ENCODE data around the gene CLN6. TPM values are rescaled to one million over a fixed set of nuclear protein-coding genes. Genes with fewer than 3 reads are reported as not detected.

Gene CLN6
- total RNA-seq, 1 experiment from 2014 or later = 68.7 TPM

GRCh38 chr15:68205558-68205944 lies 24.0 kb downstream of the CLN6 start:
- DNase-seq (ENCODE audit: low read depth, low spot score) (no peak), ATAC-seq (no peak)
- H3K9me3 ChIP-seq (ENCODE audit: control insufficient read depth, insufficient read depth, low read depth, low read length) = no peaks in the 10 kb centered on the region
- POLR2A ChIA-PET = no interaction called here
- no peak overlapping the region for H3K4me3 ChIP-seq (ENCODE audit: low read depth in 2 of 2, low read length in 2 of 2)
- no peak for TF ChIP-seq TCF7L2 (IDR thresholded peaks at IDR 0.05; ENCODE audit: low read depth, low read length)
- TF ChIP-seq SIN3A (IDR thresholded peaks at IDR 0.05; ENCODE audit: borderline replicate concordance, insufficient read depth, low read depth, low read length) = no peak
- no peak for TF ChIP-seq CTCF (IDR thresholded peaks at IDR 0.05)
- TF ChIP-seq POLR2AphosphoS5 (IDR thresholded peaks at IDR 0.05; ENCODE audit: low read depth, low read length) = no peak
- no peak for TF ChIP-seq REST (IDR thresholded peaks at IDR 0.05; ENCODE audit: insufficient read depth in 1 of 2, low read depth in 2 of 2, low read length in 1 of 2)
- no peak overlapping the region for H3K27ac ChIP-seq (ENCODE audit: low read length)
- in situ Hi-C loops (cut with HindIII; ENCODE audit: low pct_unique_long_range_greater_than_20kb, low sequenced_read_pairs) = no loop called here
- no TSS peak for BruUV-seq (replicated peaks)
- no peaks in the 10 kb centered on the region for H3K27me3 ChIP-seq (ENCODE audit: control insufficient read depth, insufficient read depth, low read length)
- H3K36me3 ChIP-seq (ENCODE audit: control insufficient read depth, insufficient read depth, low read length) = no peaks in the 10 kb centered on the region
- CTCF ChIA-PET = no interaction called here
- H3K4me1 ChIP-seq (ENCODE audit: control insufficient read depth, insufficient read depth, low read length) = peaks cover 9% of the 10 kb centered on the region; the same call in 1 of the 2 replicates
- intact Hi-C loops (cut with micrococcal nuclease; ENCODE audit: unreplicated experiment) = no loop called here

GRCh38 chr15:68204776-68205557 lies 24.6 kb downstream of the CLN6 start, which contains the start of gene CALML4:
CALML4 (minus strand) TSS chr15:68205332; CDS start chr15:68205247, 85 bp downstream.
- H3K4me3 ChIP-seq (ENCODE audit: low read depth in 2 of 2, low read length in 2 of 2) = no peak within 1 kb of the TSS
- no peak for ATAC-seq

More at GRCh38 chr15:68204776-68205557, 24.6 kb downstream of the CLN6 start, which contains the start of gene CALML4:
- ChIA-PET POLR2A (no interaction called here), CTCF (no interaction called here)
- H3K27ac ChIP-seq (ENCODE audit: low read length) = no peak within 1 kb of the TSS
- peaks cover 12% of the 10 kb centered on the region for H3K4me1 ChIP-seq (ENCODE audit: control insufficient read depth, insufficient read depth, low read length)
- no peaks in the 10 kb centered on the region for H3K36me3 ChIP-seq (ENCODE audit: control insufficient read depth, insufficient read depth, low read length)
- no peak for DNase-seq (ENCODE audit: low read depth, low spot score)
- TF ChIP-seq SIN3A (IDR thresholded peaks at IDR 0.05; ENCODE audit: borderline replicate concordance, insufficient read depth, low read depth, low read length) (no peak), TCF7L2 (IDR thresholded peaks at IDR 0.05; ENCODE audit: low read depth, low read length) (no peak), CTCF (IDR thresholded peaks at IDR 0.05) (no peak), REST (IDR thresholded peaks at IDR 0.05; ENCODE audit: insufficient read depth in 1 of 2, low read depth in 2 of 2, low read length in 1 of 2) (no peak), POLR2AphosphoS5 (IDR thresholded peaks at IDR 0.05; ENCODE audit: low read depth, low read length) (no peak)
- no TSS peak for BruUV-seq (replicated peaks)
- intact Hi-C loops (cut with micrococcal nuclease; ENCODE audit: unreplicated experiment) (no loop called here), in situ Hi-C loops (cut with HindIII; ENCODE audit: low pct_unique_long_range_greater_than_20kb, low sequenced_read_pairs) (no loop called here)
- H3K9me3 ChIP-seq (ENCODE audit: control insufficient read depth, insufficient read depth, low read depth, low read length) = no peaks in the 10 kb centered on the region
- H3K27me3 ChIP-seq (ENCODE audit: control insufficient read depth, insufficient read depth, low read length) = no peaks in the 10 kb centered on the region
